DND-41 (cell line): ENCODE measurements around the gene SRC.

Experiments
- ATAC-seq: fragments of 200-7000 bp; cut with Tn5 transposase; 3 replicates; pipeline ENCODE4 v1.9.1; 2021; ENCODE audit warnings: low read depth; ENCODE audit not compliant: insufficient read depth
- DNase-seq: peaks from one replicate; pipeline ENCODE4 v3.0.0-alpha.2; 2020
- H2AFZ ChIP-seq: 2 replicates; pipeline ENCODE4 v1.6.0; 2012; ENCODE audit warnings: low read depth, low read length
- H3K27ac ChIP-seq: 2 replicates; pipeline ENCODE4 v1.5.1; 2012; ENCODE audit warnings: low read length, inconsistent platforms
- H3K27me3 ChIP-seq: fragments of 200-600 bp; sonication (generic); 2 replicates; pipeline ENCODE4 v1.6.0; 2012; ENCODE audit warnings: low read length, mild to moderate bottlenecking, inconsistent platforms; ENCODE audit not compliant: insufficient read depth, poor library complexity
- H3K36me3 ChIP-seq: 2 replicates; pipeline ENCODE4 v1.5.1; 2012; ENCODE audit warnings: low read length, inconsistent platforms; ENCODE audit not compliant: insufficient read depth
- H3K4me1 ChIP-seq: 2 replicates; pipeline ENCODE4 v1.5.1; 2012; ENCODE audit warnings: mild to moderate bottlenecking, low read length; ENCODE audit not compliant: insufficient read depth
- H3K4me2 ChIP-seq: 2 replicates; pipeline ENCODE4 v1.6.0; 2012; ENCODE audit warnings: mild to moderate bottlenecking, moderate library complexity, low read length, inconsistent platforms; ENCODE audit not compliant: insufficient read depth
- H3K4me3 ChIP-seq, 2 experiments: fragments of 200-600 bp in 1 of 2; shearing (Covaris generic) in 1 of 2; 2 replicates each; pipeline ENCODE4 v1.5.1; 2012 to 2016; ENCODE audit warnings: inconsistent platforms in 2 of 2, low read length in 2 of 2, mild to moderate bottlenecking in 2 of 2, low read depth in 1 of 2, moderate library complexity in 1 of 2
- H3K79me2 ChIP-seq: 2 replicates; pipeline ENCODE4 v1.6.0; 2012; ENCODE audit warnings: low read length, inconsistent platforms; ENCODE audit not compliant: insufficient read depth
- H3K9ac ChIP-seq: 2 replicates; pipeline ENCODE4 v1.6.0; 2012; ENCODE audit warnings: low read depth, mild to moderate bottlenecking, inconsistent platforms, low read length, moderate library complexity
- H3K9me3 ChIP-seq: 2 replicates; pipeline ENCODE4 v1.5.1; 2012; ENCODE audit warnings: low read length, moderate library complexity, mild to moderate bottlenecking, inconsistent platforms; ENCODE audit not compliant: insufficient read depth, severe bottlenecking
- H4K20me1 ChIP-seq: 2 replicates; pipeline ENCODE4 v1.6.0; 2012; ENCODE audit warnings: low read length; ENCODE audit not compliant: insufficient read depth
- EZH2 ChIP-seq: IDR thresholded peaks from 3 replicates; pipeline ENCODE4 v1.6.1; 2012; ENCODE audit warnings: borderline replicate concordance, low read depth, mild to moderate bottlenecking, moderate library complexity, low read length, inconsistent platforms; ENCODE audit not compliant: severe bottlenecking
- TF ChIP-seq, protein P1 (sequence below): IDR thresholded peaks from 2 replicates; pipeline ENCODE4 v1.5.1; 2012; ENCODE audit warnings: borderline replicate concordance, low read length, moderate library complexity, mild to moderate bottlenecking; ENCODE audit not compliant: poor library complexity, severe bottlenecking; ENCODE audit errors: extremely low read depth

Gene SRC

DNA sequence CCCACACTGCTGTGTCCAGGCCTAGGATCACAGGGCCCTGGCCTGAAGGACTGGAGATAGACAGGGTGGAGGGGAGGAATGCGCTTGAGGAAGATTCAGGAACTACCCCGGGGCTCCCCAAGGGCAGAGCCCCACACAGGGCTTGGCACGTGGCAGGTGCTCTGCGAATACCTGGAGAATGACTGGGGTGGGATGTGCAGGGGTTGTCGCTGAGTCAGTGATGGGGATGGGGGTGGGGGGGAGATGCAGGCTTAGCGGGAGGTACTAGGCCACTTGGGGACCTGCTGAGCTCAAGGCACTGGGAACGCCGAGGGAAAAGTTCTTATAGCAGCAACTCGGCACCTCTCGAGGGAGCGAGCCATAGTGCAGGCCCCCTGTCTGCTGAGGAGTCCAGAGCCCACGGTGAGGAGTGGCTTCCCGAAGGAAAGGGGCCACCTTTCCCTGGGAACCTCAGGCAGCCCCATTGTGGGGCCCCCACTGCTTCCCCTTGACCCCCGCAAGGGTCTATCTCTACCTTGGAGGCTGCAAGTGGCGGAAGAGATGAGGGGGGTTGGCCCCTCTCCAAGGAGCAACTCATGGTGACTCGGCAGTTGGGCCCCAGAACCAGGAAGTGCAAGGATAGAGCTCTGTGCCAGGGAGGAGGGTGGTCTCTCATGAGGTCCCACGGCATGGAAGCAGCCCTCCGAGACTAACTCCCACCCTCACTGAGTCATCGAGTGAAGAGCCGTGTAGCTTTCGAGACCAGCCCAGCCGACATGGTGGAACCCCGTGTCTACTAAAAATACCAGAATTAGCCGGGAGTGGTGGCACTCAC lies 33.1 kb downstream of the SRC start:
- H3K4me3 ChIP-seq = no peak overlapping the region
- no peaks in the 10 kb centered on the region for H3K4me1 ChIP-seq
- no peaks in the 10 kb centered on the region for H3K27me3 ChIP-seq
- no peaks in the 10 kb centered on the region for H3K36me3 ChIP-seq
- no peak for DNase-seq
- no peak overlapping the region for H3K27ac ChIP-seq
- peaks cover 2% of the 10 kb centered on the region for H4K20me1 ChIP-seq
- no peak for ATAC-seq
- H3K4me2 ChIP-seq = no peak overlapping the region
- H3K9ac ChIP-seq = no peak overlapping the region
- TF ChIP-seq EZH2 = no peak
- TF ChIP-seq, protein P1, sequence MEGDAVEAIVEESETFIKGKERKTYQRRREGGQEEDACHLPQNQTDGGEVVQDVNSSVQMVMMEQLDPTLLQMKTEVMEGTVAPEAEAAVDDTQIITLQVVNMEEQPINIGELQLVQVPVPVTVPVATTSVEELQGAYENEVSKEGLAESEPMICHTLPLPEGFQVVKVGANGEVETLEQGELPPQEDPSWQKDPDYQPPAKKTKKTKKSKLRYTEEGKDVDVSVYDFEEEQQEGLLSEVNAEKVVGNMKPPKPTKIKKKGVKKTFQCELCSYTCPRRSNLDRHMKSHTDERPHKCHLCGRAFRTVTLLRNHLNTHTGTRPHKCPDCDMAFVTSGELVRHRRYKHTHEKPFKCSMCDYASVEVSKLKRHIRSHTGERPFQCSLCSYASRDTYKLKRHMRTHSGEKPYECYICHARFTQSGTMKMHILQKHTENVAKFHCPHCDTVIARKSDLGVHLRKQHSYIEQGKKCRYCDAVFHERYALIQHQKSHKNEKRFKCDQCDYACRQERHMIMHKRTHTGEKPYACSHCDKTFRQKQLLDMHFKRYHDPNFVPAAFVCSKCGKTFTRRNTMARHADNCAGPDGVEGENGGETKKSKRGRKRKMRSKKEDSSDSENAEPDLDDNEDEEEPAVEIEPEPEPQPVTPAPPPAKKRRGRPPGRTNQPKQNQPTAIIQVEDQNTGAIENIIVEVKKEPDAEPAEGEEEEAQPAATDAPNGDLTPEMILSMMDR = no peak
- H3K9me3 ChIP-seq = no peaks in the 10 kb centered on the region
- H3K79me2 ChIP-seq = no peaks in the 10 kb centered on the region
- no peak overlapping the region for H2AFZ ChIP-seq

DNA sequence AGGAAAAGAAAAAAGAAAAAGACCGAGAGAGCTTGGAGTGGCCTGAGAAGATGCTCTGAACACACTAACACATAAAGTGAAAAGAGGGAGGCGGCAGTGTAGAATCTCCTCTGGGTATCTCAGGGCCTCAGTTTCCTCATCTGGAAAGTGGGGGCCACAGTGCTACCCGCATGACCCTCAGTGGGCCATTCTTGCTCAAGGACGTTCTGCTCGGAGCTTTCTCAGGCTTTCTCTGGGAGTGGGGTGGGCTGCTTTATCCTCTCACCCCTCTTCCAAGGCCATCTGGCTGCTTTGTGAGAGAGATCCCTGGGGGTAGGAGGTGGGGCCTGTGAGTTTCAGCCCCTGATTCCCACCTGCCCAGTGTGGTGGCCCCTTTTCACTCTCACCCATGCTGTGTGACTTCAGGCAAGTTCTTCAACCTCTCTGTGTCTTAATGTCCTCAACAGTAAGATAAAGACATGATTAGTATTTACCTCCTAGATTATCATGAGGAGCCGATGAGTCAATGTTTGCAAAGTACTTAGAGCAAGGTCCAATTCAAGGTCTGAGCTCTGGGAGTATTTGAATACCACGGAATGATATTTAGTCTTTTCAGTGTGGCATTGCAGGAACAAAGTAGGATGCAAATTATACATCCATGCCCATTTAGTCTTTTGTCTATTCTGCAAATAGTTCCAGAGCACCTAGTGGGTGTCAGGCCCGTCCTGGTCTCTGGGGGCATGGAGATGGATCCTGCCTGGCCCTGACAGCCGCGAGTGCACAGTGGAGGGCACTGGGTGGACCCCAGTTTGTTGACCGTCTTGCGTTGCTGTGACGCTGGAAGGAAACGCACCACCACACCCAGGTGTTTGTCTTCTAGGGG lies 34.3 kb downstream of the SRC start:
- TF ChIP-seq, protein P1 = no peak
- no peak for TF ChIP-seq EZH2
- H2AFZ ChIP-seq = no peak overlapping the region
- H3K9me3 ChIP-seq = no peaks in the 10 kb centered on the region
- H3K4me1 ChIP-seq = no peaks in the 10 kb centered on the region
- H3K27ac ChIP-seq = no peak overlapping the region
- H4K20me1 ChIP-seq = peaks cover 2% of the 10 kb centered on the region
- no peaks in the 10 kb centered on the region for H3K27me3 ChIP-seq
- peaks cover 4% of the 10 kb centered on the region; the same call in 1 of the 2 replicates for H3K36me3 ChIP-seq
- no peak for DNase-seq
- no peak overlapping the region for H3K9ac ChIP-seq
- ATAC-seq = no peak
- H3K4me3 ChIP-seq = no peak overlapping the region
- no peak overlapping the region for H3K4me2 ChIP-seq
- H3K79me2 ChIP-seq = no peaks in the 10 kb centered on the region

DNA sequence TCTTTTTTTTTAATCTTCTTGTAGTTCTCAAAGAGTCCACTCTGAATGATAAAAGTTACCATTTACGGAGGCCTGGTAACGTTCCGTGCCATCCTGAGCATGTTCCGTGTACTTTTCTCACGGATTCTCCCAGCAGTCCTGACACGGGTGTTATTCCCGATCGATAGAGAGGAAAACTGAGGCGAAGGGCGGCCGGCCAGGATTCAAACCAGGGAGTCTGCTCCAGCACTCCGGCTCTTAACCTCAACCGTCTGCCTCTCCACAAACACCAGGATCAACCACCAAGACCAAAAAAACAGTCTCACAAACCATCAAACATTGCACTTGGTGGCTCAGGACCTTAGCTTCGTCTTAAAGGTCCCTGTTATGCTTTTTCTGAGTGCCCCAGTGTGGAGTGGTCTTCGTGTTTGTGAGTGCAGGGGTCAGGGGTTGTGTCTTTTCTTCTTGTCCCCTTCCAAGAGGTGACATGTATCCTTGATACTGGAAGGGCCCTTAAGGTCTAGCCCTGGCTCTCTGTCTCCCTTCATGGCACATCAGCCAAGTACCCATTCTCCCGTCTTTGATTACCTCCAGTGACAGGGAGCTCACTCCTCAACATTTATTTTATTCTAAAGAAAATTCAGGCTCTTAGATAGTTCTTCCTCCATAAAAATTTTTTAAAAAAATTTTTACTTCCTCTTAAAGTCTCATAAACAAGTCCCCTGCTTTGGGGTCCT lies 35.1 kb downstream of the SRC start:
- H3K27me3 ChIP-seq = no peaks in the 10 kb centered on the region
- DNase-seq = no peak
- H3K4me3 ChIP-seq = no peak overlapping the region
- no peak overlapping the region for H3K4me2 ChIP-seq
- H3K36me3 ChIP-seq = peaks cover 9% of the 10 kb centered on the region
- H2AFZ ChIP-seq = no peak overlapping the region
- H3K9ac ChIP-seq = no peak overlapping the region
- H3K27ac ChIP-seq = no peak overlapping the region
- peaks cover 2% of the 10 kb centered on the region for H4K20me1 ChIP-seq
- no peaks in the 10 kb centered on the region for H3K79me2 ChIP-seq
- H3K4me1 ChIP-seq = no peaks in the 10 kb centered on the region
- H3K9me3 ChIP-seq = no peaks in the 10 kb centered on the region
- TF ChIP-seq, protein P1 = no peak
- TF ChIP-seq EZH2 = no peak
- ATAC-seq = no peak
